OCI-LY7 (cell line): Measurements from ENCODE around the gene RPS19BP1. TPM values are rescaled to one million over a fixed set of nuclear protein-coding genes. Genes with fewer than 3 reads are reported as not detected.

ENCODE experiments used
- BruUV-seq: library from RNA; stranded (reverse); fragments of 400-500 nt; replicated peaks from 2 replicates; lab custom pipeline; 2021; lab: Mats Ljungman, UMichigan
- CTCF ChIA-PET: fragments of 300-600 bp; sonication (Branson Sonifier 250); formaldehyde crosslinking; loops from one replicate; lab custom pipeline; 2022; ENCODE audit warnings: antibody characterized with exemption; ENCODE audit not compliant: unreplicated experiment; lab: Charles Lee
- POLR2A ChIA-PET: fragments of 300-600 bp; sonication (Branson Sonifier 250); formaldehyde crosslinking; loops from one replicate; lab custom pipeline; 2022; ENCODE audit warnings: antibody characterized with exemption; lab: Charles Lee
- DNase-seq: peaks from one replicate; pipeline ENCODE4 v3.0.0-alpha.2; 2015; ENCODE audit warnings: low spot score
- H2AFZ ChIP-seq: fragments of 200-600 bp; sonication (generic), shearing (Covaris generic); 2 replicates; pipeline ENCODE4 v1.6.1; 2014; ENCODE audit warnings: mild to moderate bottlenecking, antibody characterized with exemption, low read length, moderate library complexity
- H3K27ac ChIP-seq: fragments of 200-600 bp; sonication (generic); 2 replicates; pipeline ENCODE4 v1.5.1; 2014; ENCODE audit warnings: mixed run types, low read depth, mild to moderate bottlenecking, moderate library complexity, low read length, inconsistent platforms; ENCODE audit not compliant: poor library complexity, severe bottlenecking
- H3K36me3 ChIP-seq: fragments of 200-600 bp; sonication (generic); 2 replicates; pipeline ENCODE4 v1.6.1; 2014; ENCODE audit warnings: mild to moderate bottlenecking, antibody characterized with exemption, low read length, moderate library complexity, mixed read lengths; ENCODE audit not compliant: insufficient read depth
- H3K4me1 ChIP-seq: fragments of 200-600 bp; sonication (generic); 2 replicates; pipeline ENCODE4 v1.5.1; 2014; ENCODE audit warnings: mild to moderate bottlenecking, low read length; ENCODE audit not compliant: insufficient read depth, poor library complexity, severe bottlenecking
- H3K4me2 ChIP-seq: fragments of 200-600 bp; sonication (generic); 2 replicates; pipeline ENCODE4 v1.6.1; 2014; ENCODE audit warnings: mild to moderate bottlenecking, low read length
- H3K4me3 ChIP-seq: fragments of 200-600 bp; sonication (generic); 2 replicates; pipeline ENCODE4 v1.5.1; 2014; ENCODE audit warnings: mild to moderate bottlenecking, low read depth, low read length; ENCODE audit not compliant: poor library complexity, severe bottlenecking
- H3K79me2 ChIP-seq: fragments of 200-600 bp; sonication (generic); 2 replicates; pipeline ENCODE4 v1.6.1; 2016; ENCODE audit warnings: low read depth, mild to moderate bottlenecking, low read length, moderate library complexity, mixed read lengths; ENCODE audit not compliant: insufficient read depth
- H3K9me2 ChIP-seq: fragments of 200-600 bp; sonication (generic); 2 replicates; pipeline ENCODE4 v1.6.1; 2016; ENCODE audit warnings: mild to moderate bottlenecking, low read length, mixed read lengths; ENCODE audit not compliant: insufficient read depth
- H3K9me3 ChIP-seq: fragments of 200-600 bp; sonication (generic); 2 replicates; pipeline ENCODE4 v1.6.1; 2014; ENCODE audit warnings: mild to moderate bottlenecking, mixed run types, low read length, mixed read lengths
- H4K20me1 ChIP-seq: fragments of 200-600 bp; sonication (generic); 2 replicates; pipeline ENCODE4 v1.6.1; 2014; ENCODE audit warnings: mild to moderate bottlenecking, antibody characterized with exemption, low read length, moderate library complexity, mixed read lengths; ENCODE audit not compliant: insufficient read depth
- EZH2phosphoT487 ChIP-seq: fragments of 200-600 bp; sonication (generic); IDR thresholded peaks from 2 replicates; pipeline ENCODE4 v1.6.1; 2018; ENCODE audit warnings: low read depth, borderline replicate concordance, mild to moderate bottlenecking, mixed run types, antibody characterized with exemption, low read length, moderate library complexity, mixed read lengths
- intact Hi-C: fragments of 100-400 bp; cut with micrococcal nuclease; formaldehyde crosslinking; loops from one replicate; pipeline ENCODE4 v1.10.0; 2022; ENCODE audit not compliant: unreplicated experiment
- total RNA-seq, 2 experiments: library from RNA; depleted of rRNA in 1 of 2; stranded (reverse); fragments of >200 nt in 1 of 2; shearing (Covaris generic) in 1 of 2; gene quantifications; 2 replicates each; pipeline ENCODE4 v1.2.3, GENCODE V29; 2014 to 2022
- TF ChIP-seq, protein P1 (sequence below): fragments of 200-600 bp; sonication (generic); conservative IDR thresholded peaks from 2 replicates; pipeline ENCODE4 v1.5.1; 2014; ENCODE audit warnings: mild to moderate bottlenecking, antibody characterized with exemption, low read length, moderate library complexity, mixed read lengths

RPS19BP1 gene
- total RNA-seq, 2 experiments from 2014 or later = 88.1 to 148 TPM

DNA sequence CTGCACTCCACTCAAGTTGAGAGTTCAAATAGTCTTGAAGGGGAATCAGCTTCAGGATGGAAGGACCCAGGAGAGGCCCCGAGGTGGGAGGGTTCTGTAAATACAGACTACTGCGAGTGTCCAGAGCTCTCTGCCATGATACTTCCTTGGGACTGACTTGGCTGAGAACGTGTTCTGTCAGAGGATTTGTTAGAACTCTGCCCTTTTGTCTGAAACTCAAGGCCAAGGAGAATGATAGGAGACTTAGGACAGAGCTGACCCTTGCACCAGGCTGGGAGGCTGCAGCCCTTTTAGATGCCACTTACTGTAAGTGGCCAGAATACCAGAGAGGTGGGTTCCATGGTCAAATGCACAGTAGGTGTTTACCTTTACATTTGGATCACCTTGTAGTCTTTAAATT lies 15.1 kb downstream of the RPS19BP1 start:
- no peaks in the 10 kb centered on the region for H3K9me2 ChIP-seq
- peaks cover 40% of the 10 kb centered on the region for H3K4me1 ChIP-seq
- H2AFZ ChIP-seq = no peak overlapping the region
- intact Hi-C loops = no loop called here
- ChIA-PET CTCF (no interaction called here), POLR2A (interaction anchor here (1.1 to 1.5 kb wide), 3 partner anchors 13 to 16 kb away, joined by 3 to 5 read pairs (median 3); partner anchors contain the start of gene MIEF1)
- H3K4me3 ChIP-seq = no peak overlapping the region
- TF ChIP-seq, protein P1, sequence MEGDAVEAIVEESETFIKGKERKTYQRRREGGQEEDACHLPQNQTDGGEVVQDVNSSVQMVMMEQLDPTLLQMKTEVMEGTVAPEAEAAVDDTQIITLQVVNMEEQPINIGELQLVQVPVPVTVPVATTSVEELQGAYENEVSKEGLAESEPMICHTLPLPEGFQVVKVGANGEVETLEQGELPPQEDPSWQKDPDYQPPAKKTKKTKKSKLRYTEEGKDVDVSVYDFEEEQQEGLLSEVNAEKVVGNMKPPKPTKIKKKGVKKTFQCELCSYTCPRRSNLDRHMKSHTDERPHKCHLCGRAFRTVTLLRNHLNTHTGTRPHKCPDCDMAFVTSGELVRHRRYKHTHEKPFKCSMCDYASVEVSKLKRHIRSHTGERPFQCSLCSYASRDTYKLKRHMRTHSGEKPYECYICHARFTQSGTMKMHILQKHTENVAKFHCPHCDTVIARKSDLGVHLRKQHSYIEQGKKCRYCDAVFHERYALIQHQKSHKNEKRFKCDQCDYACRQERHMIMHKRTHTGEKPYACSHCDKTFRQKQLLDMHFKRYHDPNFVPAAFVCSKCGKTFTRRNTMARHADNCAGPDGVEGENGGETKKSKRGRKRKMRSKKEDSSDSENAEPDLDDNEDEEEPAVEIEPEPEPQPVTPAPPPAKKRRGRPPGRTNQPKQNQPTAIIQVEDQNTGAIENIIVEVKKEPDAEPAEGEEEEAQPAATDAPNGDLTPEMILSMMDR = no peak
- TF ChIP-seq EZH2phosphoT487 = no peak
- peaks cover 82% of the 10 kb centered on the region for H3K36me3 ChIP-seq
- peaks cover 17% of the 10 kb centered on the region for H4K20me1 ChIP-seq
- peaks cover 73% of the 10 kb centered on the region for H3K79me2 ChIP-seq
- no peak overlapping the region for H3K27ac ChIP-seq
- DNase-seq = no peak
- no peak overlapping the region for H3K4me2 ChIP-seq
- BruUV-seq = no TSS peak
- no peaks in the 10 kb centered on the region for H3K9me3 ChIP-seq

DNA sequence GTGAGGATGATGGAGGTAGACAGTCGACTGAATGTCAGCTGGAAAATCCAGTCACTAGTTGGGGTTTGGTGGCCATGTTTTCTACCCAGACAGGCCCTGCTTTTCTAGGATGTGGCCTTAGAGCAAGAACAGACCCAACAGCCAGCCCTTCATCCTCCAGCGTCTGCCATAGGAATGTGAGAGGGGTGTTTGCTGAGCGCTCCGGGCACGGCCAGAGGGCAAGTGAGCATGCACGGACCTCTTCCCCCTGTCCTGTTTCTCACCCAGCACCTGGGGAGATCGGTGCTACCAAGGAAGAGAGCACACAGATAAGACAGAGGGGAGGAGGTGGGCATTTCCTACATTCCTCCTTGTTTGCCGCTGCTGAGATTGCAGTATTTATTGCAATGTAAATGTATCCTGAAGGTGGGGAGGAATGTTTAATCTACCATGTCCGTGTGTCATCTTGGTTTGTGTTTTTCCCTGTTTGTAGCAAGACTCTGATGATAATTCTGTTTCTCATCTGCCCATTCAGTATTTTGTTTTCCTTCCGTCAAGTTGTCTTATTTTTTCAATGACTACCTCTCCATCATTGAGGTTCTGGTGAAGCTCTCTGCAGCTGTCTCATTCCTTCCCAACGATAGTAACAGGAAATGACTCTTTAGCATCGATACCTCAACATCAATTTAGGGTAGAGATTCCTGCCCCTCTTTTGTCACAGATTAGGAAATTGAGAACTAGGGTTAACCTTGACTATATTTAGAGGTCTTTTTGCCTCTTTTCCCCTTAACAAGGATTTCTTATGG lies 17.1 kb downstream of the RPS19BP1 start:
- Histone ChIP-seq H3K9me3 (no peaks in the 10 kb centered on the region), H3K79me2 (peaks cover 53% of the 10 kb centered on the region), H3K4me1 (peaks cover 39% of the 10 kb centered on the region), H3K4me3 (no peak overlapping the region), H3K27ac (peak overlapping the region; percentile 42), H2AFZ (no peak overlapping the region), H3K36me3 (peaks cover 82% of the 10 kb centered on the region), H4K20me1 (no peaks in the 10 kb centered on the region; the same call in 1 of the 2 replicates), H3K9me2 (no peaks in the 10 kb centered on the region), H3K4me2 (peak overlapping the region; percentile 49)
- DNase-seq = no peak
- TF ChIP-seq, protein P1 = no peak
- TF ChIP-seq EZH2phosphoT487 = no peak
- ChIA-PET POLR2A (interaction anchor here (0.6 to 1.5 kb wide), 5 partner anchors 9 to 367 kb away, joined by 3 to 6 read pairs (median 4); partner anchors contain the start of gene MIEF1), CTCF (interaction anchor here (0.6 kb wide), 2 partner anchors 345 to 358 kb away, joined by 3 read pairs; no protein-coding TSS in a partner anchor)
- intact Hi-C loops = no loop called here
- BruUV-seq = no TSS peak
